GM19035 (cell line): ENCODE data around the gene JADE1.

ENCODE experiments used
- ATAC-seq: cut with Tn5 transposase; IDR thresholded peaks from one replicate; pipeline ENCODE4 v1.9.1; 2021; ENCODE audit not compliant: unreplicated experiment

JADE1 gene

GRCh38 chr4:128810331-128810870, 901 bp downstream of the JADE1 start:
- ATAC-seq = no peak

- ATAC-seq = peak; percentile 49
Measured at GRCh38 chr4:128810871-128811570, 1.5 kb downstream of the JADE1 start.

- ATAC-seq = peak; percentile 52
Measured at GRCh38 chr4:128811571-128812441, 2.3 kb downstream of the JADE1 start.

- ATAC-seq = no peak
Measured at GRCh38 chr4:128812442-128813235, 3.1 kb downstream of the JADE1 start.

- ATAC-seq = no peak
Measured at GRCh38 chr4:128813965-128814364, 4.5 kb downstream of the JADE1 start.

GRCh38 chr4:128818442-128818841, 8.9 kb downstream of the JADE1 start:
- no peak for ATAC-seq

- ATAC-seq = no peak
Measured at GRCh38 chr4:128819082-128819742, 9.7 kb downstream of the JADE1 start.

GRCh38 chr4:128820671-128821070, 11.2 kb downstream of the JADE1 start:
- ATAC-seq = no peak

- ATAC-seq = no peak
Measured at GRCh38 chr4:128821151-128821550, 11.7 kb downstream of the JADE1 start.

- no peak for ATAC-seq
Measured at GRCh38 chr4:128823025-128823661, 13.6 kb downstream of the JADE1 start.

- ATAC-seq = no peak
Measured at GRCh38 chr4:128825226-128825625, 15.7 kb downstream of the JADE1 start.

GRCh38 chr4:128827296-128827695, 17.8 kb downstream of the JADE1 start:
- peak; percentile 32 for ATAC-seq

- ATAC-seq = no peak
Measured at GRCh38 chr4:128830906-128831503, 21.5 kb downstream of the JADE1 start.

- no peak for ATAC-seq
Measured at GRCh38 chr4:128831531-128832242, 22.2 kb downstream of the JADE1 start.

GRCh38 chr4:128832243-128832625, 22.7 kb downstream of the JADE1 start:
- ATAC-seq = no peak

GRCh38 chr4:128835498-128836222, 26.2 kb downstream of the JADE1 start:
- no peak for ATAC-seq

- no peak for ATAC-seq
Measured at GRCh38 chr4:128837198-128837597, 27.7 kb downstream of the JADE1 start.

GRCh38 chr4:128837679-128838078, 28.2 kb downstream of the JADE1 start:
- ATAC-seq = peak; percentile 56
